Esophagus muscularis mucosa (tissue), 3 donors: Measurements from ENCODE around the gene SH3TC2.

ENCODE experiments used
- POLR2A ChIP-seq: fragments of 450-650 bp; IDR thresholded peaks from one replicate; pipeline ENCODE4 v1.6.1; 2017; ENCODE audit warnings: antibody characterized with exemption, moderate library complexity, mild to moderate bottlenecking, low read depth
- POLR2AphosphoS5 ChIP-seq, 2 donors: sonication (generic); formaldehyde crosslinking; IDR thresholded peaks; one replicate each; pipeline ENCODE4 v1.6.1; 2017; ENCODE audit warnings: antibody characterized with exemption in 2 of 2
- TF ChIP-seq, protein P1 (sequence below), 3 experiments: fragments of 200-600 bp in 2 of 3; fragments of 450-650 bp in 1 of 3; sonication (generic) in 2 of 3; IDR thresholded peaks; one replicate each; pipeline ENCODE4 v1.5.1; 2017 to 2019; ENCODE audit warnings: antibody characterized with exemption in 3 of 3, mild to moderate bottlenecking in 2 of 3, moderate library complexity in 1 of 3

DNA sequence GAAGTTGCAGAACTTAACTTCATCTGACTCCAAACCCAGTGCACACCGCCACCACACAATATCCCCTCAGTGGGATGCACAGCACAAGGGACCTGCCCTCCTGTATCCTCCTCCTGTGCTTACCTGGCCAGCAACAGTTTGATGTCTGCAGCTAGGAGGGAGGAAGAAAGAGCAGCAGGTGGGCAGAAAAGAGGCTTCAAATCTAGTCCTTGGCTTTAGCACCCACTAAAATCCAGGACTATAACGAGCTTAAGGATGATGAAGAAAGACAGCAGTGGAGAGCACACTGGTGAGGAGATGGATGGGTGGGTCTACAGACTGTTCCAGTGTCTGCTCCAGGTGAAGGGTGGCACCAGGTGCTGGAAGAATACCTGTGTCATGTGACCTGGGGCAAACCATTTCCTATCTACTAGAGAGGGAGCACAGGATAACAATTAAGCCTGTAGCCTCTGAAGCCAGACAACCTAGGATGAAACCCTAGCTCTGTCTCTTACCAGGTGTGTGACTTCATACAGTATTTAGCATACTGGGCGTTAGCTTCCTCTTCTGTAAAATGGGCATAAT, 100.0 kb downstream of the SH3TC2 start:
- TF ChIP-seq, protein P1, sequence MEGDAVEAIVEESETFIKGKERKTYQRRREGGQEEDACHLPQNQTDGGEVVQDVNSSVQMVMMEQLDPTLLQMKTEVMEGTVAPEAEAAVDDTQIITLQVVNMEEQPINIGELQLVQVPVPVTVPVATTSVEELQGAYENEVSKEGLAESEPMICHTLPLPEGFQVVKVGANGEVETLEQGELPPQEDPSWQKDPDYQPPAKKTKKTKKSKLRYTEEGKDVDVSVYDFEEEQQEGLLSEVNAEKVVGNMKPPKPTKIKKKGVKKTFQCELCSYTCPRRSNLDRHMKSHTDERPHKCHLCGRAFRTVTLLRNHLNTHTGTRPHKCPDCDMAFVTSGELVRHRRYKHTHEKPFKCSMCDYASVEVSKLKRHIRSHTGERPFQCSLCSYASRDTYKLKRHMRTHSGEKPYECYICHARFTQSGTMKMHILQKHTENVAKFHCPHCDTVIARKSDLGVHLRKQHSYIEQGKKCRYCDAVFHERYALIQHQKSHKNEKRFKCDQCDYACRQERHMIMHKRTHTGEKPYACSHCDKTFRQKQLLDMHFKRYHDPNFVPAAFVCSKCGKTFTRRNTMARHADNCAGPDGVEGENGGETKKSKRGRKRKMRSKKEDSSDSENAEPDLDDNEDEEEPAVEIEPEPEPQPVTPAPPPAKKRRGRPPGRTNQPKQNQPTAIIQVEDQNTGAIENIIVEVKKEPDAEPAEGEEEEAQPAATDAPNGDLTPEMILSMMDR (IDR thresholded peaks at IDR 0.05) = no peak
- TF ChIP-seq POLR2AphosphoS5 (IDR thresholded peaks at IDR 0.05) (no peak), POLR2A (no peak)
